DMS 273 (cell line): ENCODE data around the gene MAPK9.
A peak's percentile ranks its signal among the peaks of the same experiment; 100 is the strongest.

Experiments
- DNase-seq: peaks from one replicate; lab custom pipeline; 2025; ENCODE audit not compliant: unreplicated experiment; lab: John Stamatoyannopoulos, UW

The MAPK9 gene

GRCh38 chr5:180207593-180207992 is 84.3 kb downstream of the MAPK9 start:
- no peak for DNase-seq

- DNase-seq: no peak
These were observed 84.9 kb downstream of the MAPK9 start for GRCh38 chr5:180206993-180207392.

GRCh38 chr5:180205916-180206315 is 86.0 kb downstream of the MAPK9 start:
- DNase-seq: peak; percentile 48

GRCh38 chr5:180204276-180204819 is 87.5 kb downstream of the MAPK9 start:
- DNase-seq: no peak

- DNase-seq: no peak
These were observed 88.8 kb downstream of the MAPK9 start for GRCh38 chr5:180202939-180203573.

GRCh38 chr5:180201051-180201987 is 90.6 kb downstream of the MAPK9 start:
- peak; percentile 75 for DNase-seq

GRCh38 chr5:180199390-180199789 is 92.5 kb downstream of the MAPK9 start:
- no peak for DNase-seq

- DNase-seq: no peak
These were observed 93.7 kb downstream of the MAPK9 start for GRCh38 chr5:180198208-180198607.

GRCh38 chr5:180197016-180197702 is 94.7 kb downstream of the MAPK9 start:
- no peak for DNase-seq

GRCh38 chr5:180194410-180195345 is 97.2 kb downstream of the MAPK9 start:
- DNase-seq: no peak

- DNase-seq: no peak
These were observed 98.0 kb downstream of the MAPK9 start for GRCh38 chr5:180193749-180194375.

- no peak for DNase-seq
These were observed 100.2 kb downstream of the MAPK9 start for GRCh38 chr5:180191716-180192115.

- no peak for DNase-seq
These were observed 104.1 kb downstream of the MAPK9 start for GRCh38 chr5:180187767-180188166.
